HG03060 (cell line): ENCODE measurements around the gene SDK1.

Experiments
- ATAC-seq: cut with Tn5 transposase; IDR thresholded peaks from one replicate; pipeline ENCODE4 v1.9.1; 2021; ENCODE audit warnings: low read depth, moderate number of reproducible peaks; ENCODE audit not compliant: unreplicated experiment

The SDK1 gene

DNA sequence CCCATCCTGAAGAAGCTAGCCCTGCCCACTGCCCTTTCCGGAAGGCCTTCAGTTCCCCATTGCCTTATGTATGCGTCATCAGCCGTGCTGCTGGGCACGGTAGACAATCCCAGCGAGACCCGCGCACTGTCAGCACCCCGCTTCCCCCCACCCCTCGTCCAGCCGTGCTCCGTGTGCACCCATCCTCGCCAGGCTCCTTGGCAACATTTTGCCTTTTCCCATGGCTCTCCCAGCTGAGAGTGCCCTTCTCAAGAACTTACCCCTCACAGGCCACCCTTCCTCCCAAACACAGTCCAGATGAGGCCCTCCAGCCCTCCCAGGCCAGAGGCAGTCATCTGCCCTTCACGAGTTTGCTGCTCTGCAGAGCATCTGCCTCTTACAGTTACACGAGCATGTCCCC lies 747.3 kb downstream of the SDK1 start:
- ATAC-seq, result no peak

DNA sequence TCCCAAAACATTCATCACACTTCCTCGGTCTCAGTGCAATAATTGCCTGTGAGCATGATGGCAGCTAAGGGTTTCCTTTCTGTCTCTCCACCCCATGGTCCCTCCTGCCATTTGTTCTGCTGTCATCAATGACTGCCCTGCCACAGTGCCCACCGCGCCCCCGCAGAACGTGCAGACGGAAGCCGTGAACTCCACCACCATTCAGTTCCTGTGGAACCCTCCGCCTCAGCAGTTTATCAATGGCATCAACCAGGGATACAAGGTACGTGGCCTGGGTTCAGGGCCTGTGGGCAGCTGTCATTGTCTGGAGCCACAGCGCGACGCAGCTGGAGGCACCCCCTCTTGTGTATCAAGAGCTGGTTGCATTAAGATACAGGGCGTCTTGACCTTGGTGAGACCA lies 748.1 kb downstream of the SDK1 start:
- no peak for ATAC-seq

DNA sequence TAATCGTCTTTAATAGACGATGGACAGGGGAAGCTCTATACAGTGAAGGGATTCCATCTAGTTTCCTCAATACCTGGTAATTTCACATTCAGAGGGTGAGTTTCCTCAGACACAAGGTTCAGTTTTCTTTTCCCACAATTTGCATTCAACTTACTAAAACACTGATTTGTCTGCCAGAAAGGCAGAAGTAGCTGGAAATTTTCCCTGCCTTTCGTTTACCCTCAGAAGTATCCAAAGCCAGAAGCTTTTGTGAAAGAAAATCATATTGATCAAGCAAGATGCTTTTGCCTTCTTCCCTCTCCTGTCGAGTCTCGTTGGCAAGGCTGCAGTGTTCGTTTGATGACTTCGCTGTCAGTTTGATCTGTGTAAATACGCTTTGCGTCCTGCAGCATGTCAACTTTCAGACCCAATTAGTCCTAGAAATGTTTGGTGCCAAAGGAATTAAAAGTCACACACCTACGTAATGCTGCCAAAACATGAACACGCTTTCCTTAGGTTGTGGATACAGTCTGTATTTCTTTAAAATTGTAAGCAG lies 749.1 kb downstream of the SDK1 start:
- ATAC-seq, result no peak

DNA sequence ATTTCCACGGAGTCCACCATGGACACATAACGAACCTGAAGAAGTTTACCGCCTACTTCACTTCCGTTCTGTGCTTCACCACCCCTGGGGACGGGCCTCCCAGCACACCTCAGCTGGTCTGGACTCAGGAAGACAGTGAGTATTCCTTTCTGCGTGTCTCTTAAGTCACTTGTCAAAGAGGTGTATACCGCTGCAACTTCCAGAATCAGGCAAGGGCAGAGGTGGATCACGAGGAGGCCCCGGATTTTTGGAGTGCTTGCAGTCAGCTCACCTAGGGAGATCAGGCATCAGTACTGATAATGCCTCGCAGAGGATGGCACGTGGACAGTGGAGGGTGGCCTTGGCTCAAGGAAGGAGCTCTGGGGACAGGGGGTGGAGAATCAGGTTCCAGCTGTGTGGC lies 750.6 kb downstream of the SDK1 start:
- no peak for ATAC-seq

DNA sequence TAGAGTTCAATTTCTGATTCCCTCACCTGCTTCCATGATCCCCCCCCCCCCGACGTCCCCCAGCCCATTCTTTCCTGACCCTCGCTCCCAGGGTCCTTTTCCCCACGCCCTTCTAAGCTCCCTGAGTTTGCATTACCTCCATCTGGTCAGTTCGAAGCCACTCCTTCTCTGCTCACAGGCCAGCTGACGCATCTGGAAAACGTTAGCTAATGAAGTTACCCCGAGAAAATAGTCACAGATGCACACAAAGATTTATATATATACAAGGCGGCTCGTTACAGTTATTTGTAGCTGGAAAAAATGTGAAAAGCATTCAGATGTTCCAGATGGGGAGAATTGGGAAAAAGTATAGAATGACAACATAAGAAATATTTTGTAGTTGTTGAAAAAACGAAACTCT lies 751.1 kb downstream of the SDK1 start:
- ATAC-seq, result no peak

DNA sequence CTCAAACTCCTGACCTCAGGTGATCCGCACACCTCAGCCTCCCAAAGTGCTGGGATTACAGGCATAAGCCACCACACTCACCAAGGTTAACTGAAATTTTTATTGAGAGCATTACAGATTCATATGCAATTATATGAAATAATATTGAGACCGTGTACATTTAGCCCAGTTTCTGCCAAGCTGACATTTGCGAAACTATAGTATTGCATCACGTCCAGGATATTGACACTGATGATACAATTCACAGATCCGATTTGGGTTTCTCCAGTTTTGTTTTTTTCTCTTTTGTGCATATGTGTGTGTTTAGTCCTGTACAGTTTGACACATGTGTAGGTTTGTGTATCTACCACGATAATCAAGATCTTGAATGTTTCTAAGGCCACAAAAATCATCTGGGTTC lies 753.1 kb downstream of the SDK1 start:
- no peak for ATAC-seq

DNA sequence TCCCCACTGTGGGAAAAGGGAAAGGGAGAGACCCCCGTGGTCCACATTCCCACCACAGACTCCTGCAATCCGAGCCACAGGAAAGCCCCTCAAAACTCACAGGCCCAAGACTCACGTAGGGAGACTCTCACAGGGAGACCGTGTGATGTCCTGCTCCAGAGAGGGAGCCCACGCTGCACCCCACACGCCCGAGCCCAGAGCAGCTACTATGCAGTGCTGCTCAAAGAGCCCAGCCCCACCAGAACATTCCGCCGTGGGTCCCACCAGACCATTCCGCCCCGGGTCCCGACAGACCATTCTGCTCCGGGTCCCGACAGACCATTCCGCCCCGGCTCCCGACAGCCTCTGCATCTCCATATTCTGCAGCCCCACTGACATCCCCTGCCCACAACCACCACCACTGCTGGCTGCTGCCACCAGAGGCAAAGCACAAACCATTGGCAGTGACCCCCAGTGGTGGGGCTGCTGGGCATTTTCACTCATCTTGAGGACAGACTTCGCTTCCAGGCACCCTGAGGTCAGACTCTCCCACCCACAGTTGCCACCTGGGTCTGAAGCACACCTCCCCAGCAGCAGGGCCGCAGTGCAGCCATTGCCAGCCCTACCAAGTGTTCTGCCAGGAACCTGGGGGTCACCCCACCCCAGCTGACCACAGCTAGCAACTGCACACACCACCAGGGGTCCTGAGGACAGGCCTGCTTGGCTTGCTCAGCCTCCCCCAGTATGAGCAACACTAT lies 755.7 kb downstream of the SDK1 start:
- no peak for ATAC-seq

DNA sequence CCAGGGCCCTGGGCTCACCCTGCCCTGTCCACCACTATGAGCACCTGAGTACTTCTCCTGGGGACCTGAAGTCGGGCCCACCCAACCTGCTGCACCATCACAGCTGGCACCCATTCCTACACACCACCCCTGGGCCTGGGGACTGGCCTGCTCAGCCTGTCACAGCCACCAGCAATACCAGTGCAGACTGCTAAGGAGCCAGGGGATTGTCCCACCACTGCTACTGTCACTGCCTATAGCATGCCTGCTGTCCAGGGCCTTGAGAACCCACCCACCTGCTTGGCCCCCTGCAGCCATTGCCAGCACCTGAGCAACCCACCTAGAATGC lies 756.2 kb downstream of the SDK1 start:
- no peak for ATAC-seq

DNA sequence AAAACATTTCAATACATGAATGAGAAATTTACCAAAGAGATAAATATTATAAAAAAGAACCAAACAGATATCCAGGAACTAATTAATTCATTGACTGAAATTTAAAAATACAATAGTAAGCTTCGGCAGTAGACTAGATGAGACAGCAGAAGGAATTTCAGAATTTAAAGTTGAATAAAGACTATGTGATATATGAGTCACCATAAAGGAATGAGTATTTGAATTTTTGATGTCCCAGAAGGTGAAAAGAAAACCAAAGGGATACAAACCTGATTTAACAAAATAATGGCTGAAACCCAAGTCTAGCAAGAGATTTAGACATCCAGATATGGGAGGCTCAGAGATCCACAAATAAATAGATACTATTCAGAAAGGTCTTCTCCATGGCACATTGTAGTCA lies 757.1 kb downstream of the SDK1 start:
- no peak for ATAC-seq

DNA sequence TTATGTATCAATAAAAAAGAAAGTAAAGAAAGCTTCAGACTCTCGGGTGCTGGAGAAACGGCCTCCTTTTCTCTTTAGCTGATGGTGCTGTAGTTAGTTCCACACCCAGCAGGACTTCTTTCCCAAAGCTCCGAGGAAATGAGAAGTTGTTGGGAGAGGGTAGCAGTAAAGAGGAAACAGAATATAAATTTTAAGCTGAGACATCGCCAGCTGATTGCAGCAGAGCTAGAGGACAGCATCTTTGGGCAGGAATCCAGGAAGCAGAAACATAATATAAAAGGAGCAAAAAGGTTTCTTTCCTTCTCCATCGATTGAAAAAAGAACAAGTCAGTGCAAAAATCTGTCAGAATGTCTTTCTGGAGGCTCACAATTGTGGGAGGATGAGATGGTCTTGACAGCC lies 764.1 kb downstream of the SDK1 start:
- ATAC-seq, result no peak

DNA sequence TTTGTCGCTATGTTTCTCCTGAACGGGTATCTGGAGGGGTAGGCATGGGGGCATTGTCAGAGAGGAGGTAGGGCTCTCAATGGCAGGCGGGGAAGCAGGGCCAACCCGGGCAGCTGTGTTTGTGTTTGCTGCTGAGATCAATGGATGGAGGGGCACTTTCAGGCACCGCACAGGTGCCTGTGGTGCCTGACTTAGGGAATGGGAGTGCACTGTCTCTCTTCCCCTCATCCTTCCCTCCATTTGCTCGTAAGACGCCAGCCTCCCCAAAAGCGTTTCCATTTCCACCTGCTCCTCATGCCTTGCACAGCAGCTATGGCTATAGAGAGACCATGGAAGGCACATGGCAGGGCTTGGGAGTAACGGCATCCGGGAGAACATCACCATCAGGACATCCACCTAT lies 765.2 kb downstream of the SDK1 start:
- ATAC-seq, result no peak

DNA sequence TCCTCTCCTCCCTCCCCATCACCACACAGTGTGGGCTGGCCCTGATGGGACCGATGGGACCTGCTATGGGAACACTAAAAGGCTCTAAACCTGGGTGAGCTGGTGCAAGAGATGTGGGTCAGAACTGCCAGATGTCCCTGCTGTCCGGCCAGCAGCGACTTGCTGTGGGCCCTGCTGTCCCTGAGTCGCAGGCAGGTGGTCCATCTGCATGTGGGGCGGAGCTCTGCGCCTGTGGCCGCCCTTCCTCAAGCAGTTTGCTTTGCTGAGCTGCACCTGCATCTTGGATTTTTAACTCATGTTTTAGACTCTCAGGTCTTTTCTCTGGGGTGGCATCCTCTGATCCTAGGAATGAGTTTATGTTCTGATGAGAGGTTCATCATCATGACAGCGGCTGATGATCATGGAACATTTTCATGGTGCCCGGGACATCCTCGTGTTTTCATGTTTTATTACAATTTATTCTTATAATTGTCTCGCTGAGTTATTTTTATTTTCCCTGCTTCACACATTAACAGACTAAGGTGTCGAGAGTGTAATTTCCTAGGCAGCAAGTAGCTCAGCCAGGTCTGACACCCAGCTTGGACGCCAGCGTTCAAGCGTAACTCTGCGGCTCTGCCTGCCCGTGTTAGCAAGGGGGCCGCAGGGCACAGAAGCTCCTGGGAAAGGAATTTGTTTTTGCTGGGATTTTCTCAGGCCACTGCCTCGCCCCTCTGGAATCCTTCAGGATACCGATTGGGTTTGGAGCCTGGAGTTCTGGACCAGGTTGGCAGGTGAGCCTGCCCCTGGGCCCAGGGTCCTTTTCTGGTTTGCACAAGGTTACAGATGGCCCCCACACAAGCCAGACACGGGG lies 765.8 kb downstream of the SDK1 start:
- no peak for ATAC-seq

DNA sequence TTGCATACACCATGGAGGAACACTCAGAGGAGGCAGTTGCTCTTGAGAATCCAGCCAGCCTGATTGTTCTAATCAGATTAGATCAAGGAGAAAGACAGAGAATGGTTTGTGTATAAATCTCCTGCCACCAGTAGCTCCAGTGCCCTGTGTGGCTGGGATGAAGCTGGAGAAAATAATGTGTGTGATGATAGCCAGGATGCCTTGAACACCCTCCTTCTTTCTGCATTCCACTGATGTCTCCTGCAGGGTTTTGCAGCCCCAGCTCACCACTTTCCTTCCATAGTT lies 766.4 kb downstream of the SDK1 start:
- no peak for ATAC-seq

DNA sequence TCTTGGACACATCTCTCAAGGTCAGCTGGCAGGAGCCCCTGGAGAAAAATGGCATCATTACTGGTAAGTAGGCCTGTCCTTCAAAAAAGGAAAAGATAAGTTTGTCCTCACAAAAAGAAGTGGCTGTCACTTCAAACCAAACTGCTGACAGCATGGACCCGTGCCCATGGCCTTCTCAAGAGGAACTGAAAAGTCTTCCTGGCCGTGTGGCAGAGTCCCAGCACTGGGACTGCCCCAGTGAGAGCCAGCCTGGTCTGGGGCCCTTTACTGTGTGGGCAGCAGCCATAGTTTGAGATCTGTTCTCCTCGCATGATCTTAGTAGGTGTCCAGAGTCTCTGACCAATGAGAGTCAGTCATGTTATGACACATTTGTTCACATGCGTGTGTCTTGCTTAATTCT lies 766.8 kb downstream of the SDK1 start:
- no peak for ATAC-seq

DNA sequence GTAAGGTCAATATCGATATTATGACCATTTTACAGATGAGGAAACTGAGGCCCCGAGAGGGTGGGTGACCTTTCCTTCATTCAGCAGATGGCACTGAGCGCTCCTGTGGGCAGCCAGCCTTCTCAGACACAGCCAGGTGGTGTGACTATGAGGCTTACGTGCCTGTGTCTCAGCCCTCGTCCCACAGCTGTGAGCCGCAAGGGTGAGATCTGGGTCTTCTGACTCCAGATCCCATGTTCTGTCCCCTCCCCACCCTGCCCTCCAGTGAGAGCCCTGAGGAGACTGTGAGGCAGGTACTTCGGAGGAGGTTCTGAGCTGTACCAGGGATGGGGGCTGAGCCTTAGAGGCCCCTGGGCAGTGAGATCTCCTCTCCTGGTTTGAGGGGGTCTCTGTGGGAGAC lies 767.2 kb downstream of the SDK1 start:
- no peak for ATAC-seq

DNA sequence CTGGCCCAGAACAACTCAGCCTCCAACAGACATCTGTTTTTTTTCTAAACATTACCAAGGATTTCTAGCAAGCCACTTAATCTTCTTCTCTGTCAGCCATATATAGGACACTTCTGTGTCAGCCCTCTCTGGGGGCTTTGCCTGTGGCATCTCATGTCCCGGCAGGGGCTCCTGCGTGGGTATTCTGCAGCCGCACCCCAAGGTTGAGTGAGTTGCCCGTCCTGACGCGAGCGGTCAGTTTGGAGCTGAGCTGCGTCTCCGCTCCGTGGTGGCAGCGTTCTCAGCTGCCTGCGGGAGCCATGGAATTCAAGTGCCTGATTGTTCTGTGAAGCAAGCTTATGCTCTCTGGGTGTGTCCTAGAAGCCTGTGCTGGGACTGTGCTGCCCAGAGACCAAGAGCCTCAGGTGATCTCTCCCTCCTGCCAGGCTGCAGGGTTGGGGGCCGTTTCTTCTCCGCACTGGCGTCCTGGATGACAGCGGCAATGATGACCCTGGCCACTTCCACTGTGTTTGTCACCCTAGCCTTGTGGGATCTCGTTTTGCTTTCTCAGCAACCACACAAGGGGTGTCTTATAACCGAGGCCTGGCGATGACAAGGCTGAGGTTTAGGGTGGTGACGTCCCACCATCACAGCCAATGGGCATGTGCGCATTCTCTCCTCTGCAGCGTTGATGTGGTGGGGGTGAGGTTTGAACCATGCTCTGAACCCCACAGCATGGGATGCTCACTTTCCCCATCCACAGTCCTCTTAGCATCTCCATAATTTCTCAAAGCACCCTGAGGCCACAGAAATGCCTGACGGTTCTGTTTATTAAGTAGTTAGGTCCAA lies 768.4 kb downstream of the SDK1 start:
- no peak for ATAC-seq

DNA sequence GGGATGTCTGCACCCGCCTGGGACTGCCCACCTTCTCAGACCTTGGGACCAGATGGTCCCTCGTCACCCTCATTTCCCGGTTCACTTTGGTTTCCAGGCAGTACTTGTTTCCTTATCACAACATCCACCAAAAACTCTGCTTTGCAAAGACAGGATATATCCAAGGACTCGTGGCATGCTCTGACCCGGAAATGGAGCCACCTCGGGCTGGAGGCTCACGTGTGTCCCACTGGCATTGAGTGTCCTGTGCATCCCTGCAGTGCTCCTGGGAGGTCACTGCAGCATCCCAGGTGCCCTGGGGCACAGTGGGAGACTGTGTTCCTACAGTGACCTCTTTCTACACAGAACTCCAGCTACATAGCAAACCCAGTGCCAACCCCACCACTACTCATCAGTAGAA lies 769.2 kb downstream of the SDK1 start:
- no peak for ATAC-seq

DNA sequence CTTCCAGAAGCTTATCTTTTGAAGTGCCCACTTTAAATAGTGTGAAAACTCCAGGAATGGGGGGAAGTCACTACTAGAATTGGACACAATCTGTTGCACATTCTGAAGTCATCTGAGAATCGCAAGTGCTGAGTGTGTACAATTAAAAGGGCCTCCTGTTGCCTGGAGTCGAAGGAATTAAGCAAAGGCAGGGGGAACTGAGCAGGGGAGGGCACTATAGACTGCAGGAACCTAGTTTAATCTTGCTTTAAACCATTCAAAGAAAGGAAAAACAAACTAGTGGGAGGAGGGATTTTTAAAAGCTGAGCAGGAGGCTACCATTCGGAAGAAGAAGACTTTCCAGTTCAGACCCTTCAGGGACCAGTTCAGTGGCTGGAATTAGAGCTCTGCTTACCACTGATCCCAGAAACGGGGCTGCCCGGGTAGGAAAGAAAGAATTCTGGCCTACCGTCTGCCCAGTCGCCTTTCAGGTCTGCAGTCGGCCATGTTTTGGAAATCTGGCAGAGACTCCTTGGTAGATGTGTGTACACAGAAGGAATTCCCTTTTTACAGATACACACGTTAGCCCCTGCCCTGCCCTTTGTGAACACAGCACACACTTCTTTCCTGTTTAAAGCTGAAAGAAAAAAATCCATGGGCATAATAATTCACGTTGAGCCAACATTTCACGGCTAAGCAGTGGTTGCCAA lies 770.5 kb downstream of the SDK1 start:
- no peak for ATAC-seq

DNA sequence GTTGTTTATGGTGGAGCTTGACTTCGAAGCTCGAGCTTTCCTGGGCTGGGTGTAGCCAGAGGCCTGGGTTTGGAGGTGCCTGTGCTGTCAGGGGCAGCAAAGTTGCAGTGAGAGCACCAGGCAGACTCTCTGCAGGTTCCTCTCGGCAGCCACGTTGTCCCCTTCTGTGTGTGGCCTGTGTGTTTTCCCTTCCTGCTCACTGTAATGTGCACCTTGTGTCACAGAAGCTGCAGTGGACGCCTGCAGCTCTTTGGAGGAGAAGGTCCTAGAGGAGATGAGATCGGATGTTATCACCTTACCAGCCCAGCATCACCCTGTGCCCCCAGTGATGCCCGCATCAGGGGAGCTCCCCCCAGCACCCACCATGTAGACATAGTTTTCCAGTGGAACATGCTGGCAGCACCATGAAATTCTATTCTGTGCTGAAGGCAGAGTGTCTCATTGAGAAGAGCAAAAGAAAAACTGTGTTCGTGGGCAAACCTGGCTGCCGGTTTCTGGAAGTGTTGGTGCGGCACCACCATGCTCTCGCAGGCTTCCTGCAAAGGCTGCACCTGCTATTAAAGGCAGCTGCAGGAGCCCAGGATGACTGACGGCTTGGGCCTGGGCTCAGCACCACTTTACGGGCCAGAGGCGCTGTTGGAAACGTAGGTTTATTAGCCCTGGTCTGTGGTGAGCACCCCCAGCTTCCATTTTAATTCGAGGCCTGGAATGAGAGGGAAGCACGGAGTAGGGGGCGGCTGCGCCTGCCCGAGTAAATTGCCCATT lies 771.3 kb downstream of the SDK1 start:
- ATAC-seq, result no peak

DNA sequence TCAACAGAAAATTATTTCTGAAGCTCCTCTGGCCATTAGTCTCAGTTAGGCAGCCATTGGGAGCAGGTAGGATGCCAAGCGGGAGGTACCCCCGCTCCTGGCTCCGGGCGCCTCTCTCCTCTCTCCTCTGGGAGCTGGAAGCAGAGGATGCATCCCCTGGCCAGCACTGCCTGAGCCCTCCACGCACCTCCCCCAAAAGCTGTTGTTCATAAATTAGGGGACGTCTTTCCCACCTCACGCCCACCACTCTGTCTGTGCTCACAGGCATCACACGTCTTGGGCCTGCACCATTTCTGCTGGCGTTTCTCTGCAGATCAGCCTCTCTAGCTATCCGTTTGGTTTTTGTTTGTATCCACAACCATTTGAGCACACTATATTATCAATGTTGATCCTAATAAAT lies 772.0 kb downstream of the SDK1 start:
- no peak for ATAC-seq
